ENCODE measurements around the gene SLC41A3.
"Not testable (repeated sequence)": the region's sequence is repeated elsewhere in the genome, so short reads cannot be mapped to it uniquely, and the experiment has no call there.

SLC41A3 gene

DNA sequence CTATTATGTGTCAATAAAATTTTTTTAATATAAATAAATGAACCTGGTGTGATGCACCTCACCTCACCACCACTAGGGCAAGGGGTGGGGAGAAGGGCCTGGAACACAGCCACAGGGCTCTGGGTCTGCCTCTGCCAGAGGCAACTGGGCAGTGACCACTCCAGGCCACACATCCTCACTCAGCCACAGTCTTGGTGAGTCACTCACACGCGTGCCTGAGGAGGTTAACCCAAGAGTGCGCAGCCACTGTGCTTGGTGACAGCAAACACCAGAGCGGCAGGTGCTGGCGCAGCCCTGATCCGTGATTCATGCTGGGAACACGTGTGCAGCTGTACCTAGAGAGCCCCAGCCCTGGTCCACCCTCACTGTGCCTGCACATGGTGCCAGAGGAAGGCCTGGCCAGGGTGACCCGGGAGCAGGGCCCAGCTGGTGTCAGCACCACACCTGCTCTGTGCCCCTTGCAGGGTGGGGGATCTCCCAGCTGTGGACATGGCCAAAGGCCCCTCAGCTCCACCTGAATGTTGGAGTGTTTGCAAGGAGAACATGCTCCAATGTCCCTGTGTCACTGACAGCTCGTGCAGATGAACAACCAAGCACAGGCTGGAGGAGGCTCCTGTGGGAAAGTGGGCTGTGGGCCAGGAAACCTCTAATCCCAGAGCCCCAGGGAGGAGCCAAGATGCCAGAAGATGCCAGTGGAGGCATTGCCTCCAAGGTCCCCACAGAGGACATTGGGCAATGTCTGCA lies 2.1 kb downstream of the SLC41A3 start:
- no peak for DNase-seq

DNA sequence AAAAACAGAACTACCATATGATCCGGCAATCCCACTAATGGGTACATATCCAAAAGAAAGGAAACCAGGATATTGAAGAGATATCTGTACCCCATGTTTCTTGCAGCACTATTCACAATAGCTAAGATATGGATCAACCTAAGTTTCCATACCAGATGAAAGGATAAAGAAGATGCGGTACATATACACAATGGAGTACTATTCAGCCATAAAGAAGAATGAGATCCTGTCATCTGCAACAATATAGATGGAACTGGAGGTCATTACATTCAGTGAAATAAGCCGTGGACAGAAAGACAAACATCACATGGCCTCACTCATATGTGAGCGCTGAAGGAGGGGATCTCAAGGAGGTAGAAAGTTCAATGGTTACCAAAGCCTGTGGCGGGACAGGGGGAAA lies 3.0 kb downstream of the SLC41A3 start:
- DNase-seq = no peak

DNA sequence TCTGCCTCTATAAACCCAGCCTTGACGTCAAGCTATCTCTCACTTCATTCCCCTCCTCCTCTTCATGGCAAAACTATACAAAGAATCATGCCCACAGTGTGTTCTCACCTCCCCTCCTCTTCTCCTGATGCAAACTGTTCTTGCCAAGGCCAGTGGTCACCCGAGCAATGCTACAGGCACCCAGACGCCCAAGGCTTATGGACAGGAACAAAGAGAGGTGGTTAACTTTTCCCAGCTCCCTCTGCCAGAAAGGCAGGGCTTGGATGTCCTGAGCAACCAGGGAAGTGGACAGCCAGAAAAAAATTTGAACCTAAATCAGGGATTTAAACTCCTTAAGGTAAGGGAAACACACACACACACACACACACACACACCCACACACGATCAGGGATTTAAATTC lies 5.1 kb downstream of the SLC41A3 start:
- no peak for DNase-seq

DNA sequence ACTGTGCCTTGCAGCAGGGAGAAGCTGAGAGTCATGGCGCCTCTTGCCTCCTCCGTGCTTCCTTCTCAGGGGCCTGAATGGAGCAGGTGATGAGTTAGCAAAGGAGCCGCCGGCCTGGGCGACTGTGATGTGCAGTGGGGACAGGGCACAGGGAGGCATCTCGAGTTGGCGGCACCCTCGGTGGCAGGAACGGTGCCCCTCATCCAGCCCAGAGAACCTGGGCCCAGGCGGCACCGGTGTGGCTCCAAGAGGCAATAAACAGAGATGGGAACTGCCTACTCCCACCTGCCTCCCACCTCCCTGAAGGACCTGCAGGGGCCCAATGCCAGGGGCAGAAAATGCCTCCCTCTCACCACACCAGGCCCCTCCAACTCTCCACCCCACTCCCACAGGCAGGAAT lies 6.2 kb downstream of the SLC41A3 start:
- DNase-seq = no peak

DNA sequence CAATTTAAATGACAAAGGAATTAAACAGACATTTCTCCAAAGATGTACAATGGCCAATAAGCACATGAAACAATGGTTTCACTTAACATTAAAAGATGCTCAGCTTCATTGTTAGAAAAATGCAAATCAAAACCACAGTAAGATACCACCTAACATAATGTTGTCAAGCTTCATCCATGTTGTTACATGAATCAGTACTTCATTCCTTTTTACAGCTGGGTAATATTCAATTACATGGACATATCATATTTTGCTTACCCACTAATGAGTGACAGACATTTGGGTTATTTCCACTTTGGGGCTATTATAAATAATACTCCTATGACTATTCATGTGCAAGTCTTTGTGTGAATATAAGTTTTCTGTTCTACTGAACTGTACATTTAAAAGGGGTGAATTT lies 7.8 kb downstream of the SLC41A3 start:
- DNase-seq = no peak

DNA sequence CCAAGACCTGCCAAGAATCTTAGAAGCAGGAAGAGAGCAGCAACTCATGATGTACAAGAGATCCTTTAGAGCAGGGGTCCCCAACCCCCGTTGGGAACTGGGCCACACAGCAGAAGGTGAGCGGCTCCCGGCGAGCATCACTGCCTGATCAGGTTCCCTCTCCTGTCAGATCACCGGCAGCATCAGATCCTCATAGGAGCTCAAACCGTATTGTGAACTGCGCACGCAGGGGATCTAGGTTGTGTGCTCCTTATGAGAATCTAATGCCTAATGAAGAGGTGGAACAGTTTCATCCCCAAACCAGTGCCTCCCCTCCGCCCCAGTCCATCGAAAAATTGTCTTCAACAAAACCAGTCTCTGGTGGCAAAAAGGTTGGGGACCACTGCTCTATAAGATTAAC lies 13.8 kb downstream of the SLC41A3 start:
- no peak for DNase-seq

DNA sequence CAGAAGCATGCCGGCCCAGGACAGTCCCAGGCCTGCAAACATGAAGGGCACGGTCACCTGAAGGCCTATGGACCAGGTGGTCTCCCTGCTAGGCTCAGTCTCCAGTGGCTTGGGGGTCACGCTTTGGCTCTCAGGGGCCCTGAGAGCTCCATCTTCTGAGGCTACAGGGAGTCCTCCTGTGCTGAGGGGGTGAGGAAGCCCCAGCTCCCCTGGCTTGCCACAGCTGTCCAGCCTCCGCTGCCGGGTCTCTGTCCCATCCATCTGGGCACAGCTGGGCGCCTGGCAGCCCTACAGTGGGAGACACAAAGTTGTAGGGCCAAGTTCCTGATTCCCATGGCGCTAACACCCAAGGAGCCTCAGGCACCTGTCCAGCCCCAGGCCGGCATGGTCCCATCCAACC lies 16.0 kb downstream of the SLC41A3 start:
- DNase-seq = no peak

DNA sequence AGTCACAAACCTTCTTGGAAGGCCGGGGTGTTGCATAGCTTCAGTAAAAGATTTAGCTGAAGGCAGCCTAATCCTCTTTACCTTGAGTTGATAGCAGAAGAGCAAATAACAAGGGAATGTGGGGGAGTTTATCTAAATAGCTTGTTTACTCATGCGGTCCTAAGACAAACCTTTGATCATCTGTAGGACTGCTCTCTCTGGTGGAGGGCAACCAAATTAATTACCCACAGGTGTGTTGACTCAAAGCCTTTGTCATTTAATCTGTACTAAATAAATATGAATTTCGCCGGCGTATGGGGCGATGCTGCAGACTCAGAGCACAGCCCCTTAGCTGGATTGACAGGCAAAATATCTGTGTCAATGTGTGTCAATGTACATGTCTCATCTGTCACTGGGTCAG lies 17.2 kb downstream of the SLC41A3 start:
- DNase-seq = not testable (repeated sequence)

DNA sequence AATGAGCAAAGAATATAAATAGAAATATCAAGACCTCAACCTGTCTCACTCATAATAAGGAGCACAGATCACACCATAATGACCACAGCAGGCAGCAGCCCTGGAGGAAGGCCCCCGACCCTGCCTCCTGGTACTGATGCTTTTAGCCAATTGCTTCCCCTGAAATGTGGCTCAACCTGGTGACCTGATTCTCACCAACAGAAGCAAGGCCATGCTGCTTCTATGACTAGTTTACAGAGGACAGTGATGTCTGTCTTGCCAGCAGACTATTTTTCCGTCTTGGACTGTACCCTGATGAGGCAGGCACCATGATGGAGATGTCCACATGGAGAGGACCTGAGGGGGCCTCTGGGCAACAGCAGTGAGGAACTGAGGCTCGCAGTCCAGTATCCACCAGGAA lies 18.0 kb downstream of the SLC41A3 start:
- no peak for DNase-seq

DNA sequence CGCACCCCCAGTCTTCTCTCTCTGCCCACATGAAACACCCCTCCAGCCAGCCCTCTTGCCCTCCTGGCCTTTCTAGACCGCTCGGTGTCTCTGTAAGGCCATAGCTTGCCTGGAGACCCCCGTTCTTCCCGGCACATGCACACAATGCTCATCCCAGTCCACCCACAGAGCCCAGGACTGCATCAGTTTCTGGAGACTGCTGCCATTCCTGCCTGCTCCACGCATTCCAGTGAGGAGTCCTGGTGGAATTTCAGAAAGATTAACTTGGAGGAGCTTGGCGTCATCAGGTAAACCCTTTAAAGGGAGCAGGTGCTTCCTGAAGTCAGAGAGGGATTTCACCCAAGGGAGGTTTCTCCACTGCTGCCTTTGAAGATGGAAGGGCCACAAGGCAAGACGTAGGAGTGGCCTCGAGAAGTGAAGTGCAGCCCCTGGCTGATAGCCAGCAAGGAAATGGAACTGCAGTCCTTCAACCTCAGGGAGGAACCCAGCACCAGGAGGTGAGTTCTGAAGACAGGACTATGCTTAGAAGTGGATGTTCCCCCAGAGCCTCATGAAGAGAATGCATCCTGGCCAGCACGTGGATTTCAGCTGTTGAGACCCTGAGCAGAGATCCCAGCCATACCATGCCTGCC lies 19.2 kb downstream of the SLC41A3 start:
- no peak for DNase-seq

DNA sequence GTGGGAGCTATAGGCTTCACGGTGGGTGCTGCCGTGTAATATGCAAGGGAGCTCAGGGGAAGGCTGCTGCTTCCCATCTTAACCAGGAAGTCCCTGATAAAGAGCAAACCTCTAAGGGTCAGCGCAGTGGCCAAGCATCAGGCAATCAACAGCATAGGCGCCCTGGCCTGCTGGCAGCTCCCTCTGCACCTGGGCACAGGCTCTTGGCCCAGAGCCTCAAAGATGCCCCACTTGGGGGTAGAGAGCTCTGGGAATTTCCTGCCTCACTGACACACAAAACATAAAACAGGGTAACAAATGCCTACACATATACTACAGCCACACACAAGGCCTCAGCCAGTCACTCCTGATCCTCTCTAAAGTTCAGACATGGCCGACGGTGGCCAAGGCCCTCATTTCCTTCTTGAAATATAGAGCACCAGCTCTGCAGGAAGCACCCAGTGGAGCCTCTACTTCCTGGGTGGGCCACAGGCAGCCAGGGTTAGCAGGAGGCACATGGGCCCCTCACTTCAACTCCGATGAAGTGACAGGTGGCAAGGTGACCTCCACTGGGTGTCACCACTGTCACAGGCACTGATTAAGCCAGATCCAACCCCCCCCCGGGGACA lies 20.5 kb downstream of the SLC41A3 start:
- DNase-seq = no peak

DNA sequence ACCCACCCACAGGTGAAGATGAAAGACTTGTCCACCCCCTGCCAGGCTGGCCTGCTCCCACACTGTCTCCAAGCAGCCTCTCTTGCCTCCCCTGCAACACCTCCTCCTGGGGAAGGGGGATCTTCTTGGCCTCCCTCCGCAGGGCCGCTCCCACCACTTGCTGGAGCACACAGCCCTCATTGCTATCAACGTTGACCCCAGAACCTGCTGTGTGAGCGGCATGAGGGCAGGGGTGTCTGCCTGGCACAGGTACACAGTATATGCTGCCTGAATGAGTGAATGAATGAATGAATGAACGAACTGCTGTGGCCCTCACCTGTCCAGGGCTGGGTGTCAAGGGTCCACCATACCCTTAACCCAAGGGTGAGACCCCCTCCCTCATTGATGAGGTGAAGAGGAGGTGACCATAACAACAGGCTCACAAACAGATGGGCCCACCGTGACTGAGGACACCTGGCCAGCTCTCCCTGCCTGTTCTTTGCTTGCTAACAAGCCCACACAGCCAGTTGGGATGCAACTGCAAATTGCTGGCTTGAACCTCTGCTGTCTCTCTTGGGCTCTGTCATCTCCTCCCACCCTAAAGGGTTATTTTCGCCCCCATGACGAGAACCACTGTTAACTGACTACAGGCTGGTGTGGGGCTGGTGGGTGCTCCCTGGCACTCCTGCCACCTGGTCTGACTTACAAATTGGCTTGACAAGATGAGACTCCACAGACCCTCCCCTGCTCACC lies 22.5 kb downstream of the SLC41A3 start:
- no peak for DNase-seq

DNA sequence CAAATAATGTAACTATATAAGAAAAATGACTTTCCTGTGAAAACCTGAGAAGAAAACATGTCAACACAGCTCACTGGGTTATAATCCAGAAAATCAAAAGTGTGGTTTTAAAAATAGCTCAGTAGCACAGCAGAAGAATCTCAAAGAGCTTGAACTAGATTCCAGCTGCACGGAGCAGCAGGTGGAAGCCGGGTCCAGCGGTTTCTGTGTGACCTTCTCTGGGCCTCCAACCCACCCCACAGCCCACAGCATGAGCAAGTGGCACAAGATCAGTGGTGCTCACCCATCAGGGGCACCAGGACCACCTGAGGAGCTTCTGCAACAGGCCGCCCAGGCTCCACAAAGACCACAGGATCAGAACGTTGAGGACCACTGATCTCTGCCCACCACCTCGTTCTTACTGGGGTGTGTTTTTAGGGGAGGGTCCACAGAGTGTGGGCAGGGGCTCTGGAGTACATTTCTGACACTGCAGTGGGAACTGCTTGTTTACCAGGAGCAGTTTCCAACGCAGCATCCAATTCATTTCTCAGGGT lies 23.2 kb downstream of the SLC41A3 start:
- DNase-seq = no peak

DNA sequence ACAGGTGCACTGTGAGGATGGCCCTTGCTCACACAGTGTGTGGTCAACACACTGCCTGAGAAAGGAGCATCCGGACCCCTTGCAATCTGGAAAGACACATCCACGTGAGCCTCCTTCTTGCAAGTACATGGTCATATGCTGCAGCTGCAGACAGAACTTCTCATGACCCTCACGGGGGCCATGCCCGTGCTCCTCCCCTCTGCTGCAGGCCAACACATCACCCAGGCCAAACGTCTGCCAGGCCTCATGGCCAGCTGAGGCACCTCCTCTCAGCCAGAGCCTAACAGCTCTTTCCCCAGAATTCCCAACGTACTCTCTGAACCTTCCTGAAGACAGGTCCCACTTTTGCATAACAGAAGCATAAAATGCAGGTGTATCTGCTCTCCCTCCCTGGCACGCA lies 25.3 kb downstream of the SLC41A3 start:
- DNase-seq = no peak

DNA sequence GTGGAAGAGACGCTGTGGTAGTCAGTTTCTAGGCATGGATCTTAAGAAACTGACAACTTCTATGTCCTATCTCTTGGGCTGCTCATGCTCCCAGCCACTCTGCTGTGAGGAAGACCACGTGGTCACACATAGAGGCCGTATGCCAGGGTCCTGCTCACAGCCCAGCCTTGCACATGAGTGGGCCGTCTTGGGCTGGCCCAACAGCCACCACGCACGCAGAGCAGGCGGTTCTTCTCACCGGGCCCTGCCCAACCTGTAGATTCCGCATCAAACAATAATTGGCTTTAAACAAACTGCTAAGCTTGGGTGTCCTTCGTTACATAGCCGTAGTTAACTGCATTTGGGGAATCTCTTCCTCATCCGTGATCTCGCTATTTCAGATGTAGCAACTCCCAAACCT lies 26.0 kb downstream of the SLC41A3 start:
- no peak for DNase-seq

DNA sequence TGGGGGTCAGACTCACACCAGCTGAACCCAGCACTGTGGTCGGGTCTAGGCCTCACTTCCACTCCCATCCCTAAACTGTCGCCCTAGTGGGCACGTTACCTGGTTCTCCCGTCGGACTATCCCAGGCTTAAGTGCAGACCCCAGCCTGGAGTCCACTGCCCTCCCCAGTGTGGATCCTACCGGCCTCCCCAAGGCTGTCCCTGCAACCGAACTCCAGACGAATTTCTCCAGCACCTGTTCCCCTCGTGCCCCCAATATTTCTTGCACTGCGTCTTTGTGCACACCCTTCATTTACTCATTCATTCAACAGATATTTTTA lies 26.5 kb downstream of the SLC41A3 start:
- no peak for DNase-seq

DNA sequence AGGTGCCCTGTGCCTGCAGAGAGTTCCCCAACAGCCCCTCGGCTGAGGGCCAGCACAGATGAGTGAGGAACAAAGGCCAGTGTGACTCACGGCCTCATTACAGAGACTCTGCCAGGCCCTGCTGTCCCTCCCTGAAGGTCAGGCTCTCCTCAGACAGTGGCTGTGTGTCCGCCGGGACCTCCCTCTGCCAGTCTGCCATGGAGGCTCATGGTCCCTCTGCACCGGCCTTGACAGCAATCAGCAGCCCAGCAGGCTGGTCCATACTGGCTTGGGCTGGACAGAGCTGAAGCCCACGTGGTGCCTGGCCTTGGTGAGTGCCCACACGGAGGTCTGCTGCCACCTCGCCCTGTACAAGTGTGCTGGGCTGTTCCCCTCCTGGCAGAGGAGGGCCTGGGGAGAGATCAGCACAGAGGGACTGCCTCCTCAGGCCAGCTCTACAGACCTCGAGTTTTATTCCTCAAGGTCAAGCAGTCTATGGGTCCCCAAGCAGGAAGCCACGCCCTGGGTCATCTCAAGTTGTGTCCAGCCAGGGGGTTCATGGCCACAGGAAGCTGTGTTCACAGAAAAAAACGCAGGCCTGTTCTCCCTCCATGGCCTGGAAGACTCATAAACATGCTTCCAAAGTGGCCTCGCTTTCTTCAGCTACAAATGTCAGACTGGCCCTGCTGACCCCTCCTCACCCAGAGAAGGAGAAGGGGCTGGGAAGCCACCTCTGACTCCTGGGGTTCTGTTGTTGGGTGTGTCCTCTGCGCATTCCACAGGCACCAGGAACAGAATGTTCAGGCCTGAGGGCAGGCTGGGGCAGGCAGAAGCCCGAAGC lies 27.0 kb downstream of the SLC41A3 start:
- no peak for DNase-seq

DNA sequence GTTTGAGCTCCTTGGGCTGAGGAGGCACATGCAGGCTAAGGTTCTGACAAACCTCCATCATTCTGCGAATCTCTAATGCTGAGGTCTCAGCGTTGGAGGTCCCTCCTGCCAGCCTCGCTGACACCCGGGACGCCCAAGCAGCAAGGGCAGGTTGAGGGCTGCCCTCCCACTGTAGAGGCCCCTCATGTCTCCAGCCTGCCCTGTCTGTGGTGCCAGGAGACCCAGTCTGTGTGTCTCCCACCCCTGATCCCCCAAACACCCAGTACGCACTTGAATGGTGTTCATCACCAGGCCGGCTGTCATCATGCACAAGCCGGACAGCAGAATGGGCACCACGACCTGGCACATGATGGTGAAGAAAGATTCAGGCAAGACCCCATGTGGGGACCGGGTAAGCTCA lies 27.8 kb downstream of the SLC41A3 start:
- DNase-seq = no peak

DNA sequence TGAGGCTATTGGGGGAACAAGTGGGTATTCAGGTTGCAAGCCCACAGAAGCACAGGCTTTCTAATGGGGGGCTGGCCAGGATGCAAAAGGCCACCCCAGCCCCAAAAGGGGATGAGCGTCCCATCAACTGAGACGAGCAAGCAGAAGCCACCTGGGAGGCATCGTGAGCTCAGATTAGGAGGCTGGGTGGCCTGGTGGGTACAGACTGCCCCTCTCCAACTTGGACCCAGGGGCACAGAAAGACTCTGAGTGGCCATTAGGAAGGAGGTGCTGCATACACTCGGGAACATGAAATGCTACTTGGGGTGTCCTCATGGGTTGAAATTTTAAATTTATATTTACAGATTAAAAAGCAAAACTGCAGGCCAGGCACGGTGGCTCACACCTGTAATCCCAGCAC lies 29.1 kb downstream of the SLC41A3 start:
- no peak for DNase-seq

DNA sequence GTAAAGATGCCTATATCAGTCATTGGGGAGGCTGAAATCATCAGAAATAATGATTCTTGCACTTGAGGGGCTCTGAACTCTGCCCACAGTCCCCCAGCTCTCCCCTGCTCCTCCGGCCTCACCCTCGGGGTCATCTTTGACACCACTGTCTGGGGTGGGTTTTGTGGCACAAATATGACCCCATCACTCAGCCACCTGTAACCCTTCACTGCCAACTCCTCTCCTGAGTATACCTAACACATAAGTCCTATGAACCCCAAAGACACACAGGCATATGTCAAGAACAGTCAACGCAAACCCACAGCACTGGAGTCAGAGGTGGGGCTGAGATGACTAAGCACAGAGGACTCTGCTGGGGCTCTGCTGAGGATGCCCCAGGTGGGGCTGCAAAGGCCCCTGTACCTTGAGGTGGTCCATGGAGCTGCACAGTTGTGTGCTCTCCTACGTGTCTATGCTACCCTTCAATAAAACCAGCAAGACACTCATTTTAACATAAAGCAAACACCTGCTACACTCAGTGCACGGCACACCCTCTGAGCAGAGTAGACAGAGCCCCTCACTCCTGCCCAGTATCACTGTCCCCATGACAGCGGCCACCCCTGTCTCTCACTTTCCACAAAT lies 29.9 kb downstream of the SLC41A3 start:
- no peak for DNase-seq

DNA sequence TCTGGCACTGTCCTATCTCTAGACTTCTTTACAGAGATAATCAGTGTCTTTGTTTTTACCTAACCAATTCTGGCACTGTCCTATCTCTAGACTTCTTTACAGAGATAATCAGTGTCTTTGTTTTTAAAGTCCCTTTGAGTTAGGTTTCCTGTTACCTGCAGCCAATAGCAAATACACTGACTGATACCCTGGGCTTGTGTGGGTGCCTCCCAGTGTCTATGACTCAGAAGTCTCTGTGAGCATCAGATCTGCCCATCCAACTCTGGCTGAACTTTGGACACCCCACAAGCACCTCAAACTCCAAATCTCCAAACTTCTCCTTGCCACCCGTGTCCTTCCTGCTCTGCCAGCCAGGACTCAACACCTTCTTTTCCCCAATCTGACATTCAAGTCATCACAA lies 30.4 kb downstream of the SLC41A3 start:
- DNase-seq = no peak
